BLaER1 treated with 17β-estradiol and CSF1 and Interleukin-3, amounts not matched to agents 10 nM and 100 nM (cell line): ENCODE data around the gene CBX8.
A peak's percentile ranks its signal among the peaks of the same experiment; 100 is the strongest.

Experiments
- H3K27ac ChIP-seq, 11 experiments: shearing (Covaris generic); formaldehyde crosslinking; 2 replicates each; pipeline ENCODE4 v1.8.1; 2022
- H3K27me3 ChIP-seq, 11 experiments: shearing (Covaris generic); formaldehyde crosslinking; 2 replicates each; pipeline ENCODE4 v1.8.1; 2022
- H3K36me3 ChIP-seq, 11 experiments: shearing (Covaris generic); formaldehyde crosslinking; 2 replicates each; pipeline ENCODE4 v1.8.1; 2022
- H3K4me1 ChIP-seq, 10 experiments: shearing (Covaris generic); formaldehyde crosslinking; 2 replicates each; pipeline ENCODE4 v1.8.1; 2022
- H3K4me2 ChIP-seq, 11 experiments: shearing (Covaris generic); formaldehyde crosslinking; 2 replicates each; pipeline ENCODE4 v1.8.1; 2022
- H3K4me3 ChIP-seq, 10 experiments: shearing (Covaris generic); formaldehyde crosslinking; 2 replicates each; pipeline ENCODE4 v1.8.1; 2022
- H3K9ac ChIP-seq, 11 experiments: shearing (Covaris generic); formaldehyde crosslinking; 2 replicates each; pipeline ENCODE4 v1.8.1; 2022
- H3K9me3 ChIP-seq, 11 experiments: shearing (Covaris generic); formaldehyde crosslinking; replicated peaks in 1 of 11; 2 replicates each; pipeline ENCODE4 v1.8.1; 2022
- H4K20me1 ChIP-seq, 11 experiments: shearing (Covaris generic); formaldehyde crosslinking; 2 replicates each; pipeline ENCODE4 v1.8.1; 2022
- Cebpa-rat ChIP-seq, 11 experiments: shearing (Covaris generic); IDR thresholded peaks; 2 replicates each; pipeline ENCODE4 v1.8.1; 2022

CBX8 gene

DNA sequence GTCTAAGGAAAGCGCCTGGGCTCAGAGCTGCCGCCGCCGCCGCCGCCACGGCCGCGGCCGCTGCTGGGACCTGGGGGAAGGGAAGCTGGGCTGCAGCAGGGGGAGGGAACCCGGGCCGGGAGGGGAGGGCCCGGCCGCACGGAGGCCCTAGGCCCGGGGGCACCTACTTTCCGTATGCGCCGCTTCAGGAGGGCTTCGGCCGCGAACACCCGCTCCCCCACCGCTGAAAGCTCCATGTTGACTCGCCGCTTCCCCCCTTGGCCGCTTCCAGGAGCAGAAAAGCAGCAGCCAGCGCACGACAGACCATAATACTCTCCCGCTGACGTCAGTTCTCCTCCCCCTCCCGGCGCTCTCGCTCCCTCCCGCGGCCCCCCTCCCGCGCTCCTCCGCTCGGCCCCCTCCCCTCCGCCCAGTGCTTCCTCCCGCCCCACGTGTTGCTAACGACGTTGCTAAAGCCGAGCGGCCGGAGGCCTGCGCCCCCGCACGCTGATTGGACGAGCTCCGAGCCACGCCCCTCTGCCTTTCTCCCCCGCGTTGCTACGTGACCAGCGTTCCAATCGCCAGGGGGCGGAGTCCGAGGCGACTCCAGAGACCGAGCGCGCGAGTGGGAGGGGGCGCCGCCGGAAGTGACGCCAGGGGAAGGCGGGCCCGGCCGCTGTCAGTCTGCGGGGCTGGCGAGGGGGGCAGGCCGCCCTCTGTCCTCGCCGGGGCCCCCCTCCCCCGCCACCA lies at the start of gene CBX8:
Gene CBX8 (minus strand): TSS at position 315 of the 729 bp plus-strand sequence. CDS start 79 bp downstream, at position 236.
- H3K4me1 ChIP-seq = peaks cover 43 to 64% (median 51%) of the 10 kb centered on the region in 10 experiments
- peak within 1 kb of the TSS; percentile 80 to 99 (median 94) for H3K4me2 ChIP-seq
- peaks cover 8 to 23% (median 16%) of the 10 kb centered on the region in 11 experiments; a peak in 21 of 22 replicates for H3K36me3 ChIP-seq
- no peaks in the 10 kb centered on the region for H3K9me3 ChIP-seq
- peak within 1 kb of the TSS; percentile 64 to 79 (median 75); a peak in 21 of 22 replicates for H3K27ac ChIP-seq
- peak within 1 kb of the TSS; percentile 76 to 87 (median 83) for H3K9ac ChIP-seq
- H4K20me1 ChIP-seq = peaks cover 11 to 85% (median 75%) of the 10 kb centered on the region in 11 experiments; a peak in 20 of 22 replicates
- TF ChIP-seq Cebpa-rat (IDR thresholded peaks at IDR 0.05) = no peak
- H3K4me3 ChIP-seq = peak within 1 kb of the TSS; percentile 67 to 87 (median 74)
- peaks cover 64 to 81% (median 72%) of the 10 kb centered on the region in 11 experiments for H3K27me3 ChIP-seq

DNA sequence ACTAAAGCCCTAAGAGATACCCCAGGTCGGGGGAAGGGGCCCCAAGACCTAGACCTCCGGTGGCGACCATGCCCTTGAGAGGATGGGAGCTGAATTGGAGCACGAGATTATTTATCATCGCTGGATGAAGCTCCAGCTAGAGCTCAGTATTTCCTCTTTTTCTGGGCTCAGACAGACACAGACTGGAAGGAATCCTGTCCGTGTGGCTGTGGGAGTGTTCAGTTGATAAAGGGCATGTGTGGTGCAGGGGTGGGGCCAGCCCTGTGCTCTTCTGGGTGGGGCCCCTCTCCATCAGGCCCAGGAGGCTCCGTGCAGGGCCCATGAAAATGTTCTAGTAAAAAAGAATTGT lies 48.7 kb upstream of the CBX8 start:
- H3K9ac ChIP-seq = peak overlapping the region in 5 of 11 experiments; percentile 37 to 71 (median 53); a peak in 8 of 22 replicates
- peak overlapping the region in 4 of 11 experiments; percentile 40 to 69 (median 59); a peak in 8 of 22 replicates for H3K27ac ChIP-seq
- peaks cover 44 to 57% (median 52%) of the 10 kb centered on the region in 10 experiments for H3K4me1 ChIP-seq
- peaks cover 0 to 3% (median 0%) of the 10 kb centered on the region in 11 experiments; a peak in 4 of 22 replicates for H3K9me3 ChIP-seq
- no peaks in the 10 kb centered on the region for H3K36me3 ChIP-seq
- H4K20me1 ChIP-seq = peaks cover 0 to 47% (median 44%) of the 10 kb centered on the region in 11 experiments; a peak in 18 of 22 replicates
- H3K27me3 ChIP-seq = peaks cover 63 to 93% (median 89%) of the 10 kb centered on the region in 11 experiments
- peak overlapping the region; percentile 35 to 96 (median 60); a peak in 21 of 22 replicates for H3K4me2 ChIP-seq
- TF ChIP-seq Cebpa-rat (IDR thresholded peaks at IDR 0.05) = no peak
- H3K4me3 ChIP-seq = peak overlapping the region in 4 of 10 experiments; percentile 37 to 50 (median 47); a peak in 5 of 20 replicates

- H3K4me2 ChIP-seq = peak overlapping the region; percentile 35 to 96 (median 60)
Observed at GRCh38 chr17:79844869-79845600, 48.2 kb upstream of the CBX8 start.

GRCh38 chr17:79843816-79844800 lies 47.2 kb upstream of the CBX8 start:
- H3K9ac ChIP-seq = peak overlapping the region in 9 of 11 experiments; percentile 38 to 76 (median 60); a peak in 18 of 22 replicates
- peaks cover 0 to 8% (median 0%) of the 10 kb centered on the region in 11 experiments; a peak in 4 of 22 replicates for H3K9me3 ChIP-seq
- peak overlapping the region in 2 of 11 experiments; percentile 42 to 67; a peak in 3 of 22 replicates for H3K27ac ChIP-seq
- no peaks in the 10 kb centered on the region for H3K36me3 ChIP-seq
- peaks cover 0 to 57% (median 52%) of the 10 kb centered on the region in 11 experiments; a peak in 18 of 22 replicates for H4K20me1 ChIP-seq
- TF ChIP-seq Cebpa-rat (IDR thresholded peaks at IDR 0.05) = no peak
- peak overlapping the region; percentile 82 to 96 (median 93) for H3K4me2 ChIP-seq
- peaks cover 52 to 67% (median 59%) of the 10 kb centered on the region in 10 experiments for H3K4me1 ChIP-seq
- H3K4me3 ChIP-seq = peak overlapping the region; percentile 44 to 69 (median 55)
- peaks cover 72 to 97% (median 96%) of the 10 kb centered on the region in 11 experiments for H3K27me3 ChIP-seq

More at GRCh38 chr17:79844869-79845600, 48.2 kb upstream of the CBX8 start:
- Histone ChIP-seq H3K27me3 (peaks cover 69 to 98% (median 95%) of the 10 kb centered on the region in 11 experiments), H4K20me1 (peaks cover 0 to 52% (median 50%) of the 10 kb centered on the region in 11 experiments; a peak in 18 of 22 replicates), H3K4me3 (peak overlapping the region in 6 of 10 experiments; percentile 27 to 50 (median 40); a peak in 9 of 20 replicates), H3K27ac (peak overlapping the region in 4 of 11 experiments; percentile 40 to 69 (median 59); a peak in 8 of 22 replicates), H3K9ac (peak overlapping the region in 5 of 11 experiments; percentile 37 to 71 (median 53); a peak in 8 of 22 replicates), H3K36me3 (no peaks in the 10 kb centered on the region), H3K9me3 (peaks cover 0 to 8% (median 0%) of the 10 kb centered on the region in 11 experiments; a peak in 4 of 22 replicates), H3K4me1 (peaks cover 49 to 62% (median 57%) of the 10 kb centered on the region in 10 experiments)
- TF ChIP-seq Cebpa-rat (IDR thresholded peaks at IDR 0.05) = no peak

DNA sequence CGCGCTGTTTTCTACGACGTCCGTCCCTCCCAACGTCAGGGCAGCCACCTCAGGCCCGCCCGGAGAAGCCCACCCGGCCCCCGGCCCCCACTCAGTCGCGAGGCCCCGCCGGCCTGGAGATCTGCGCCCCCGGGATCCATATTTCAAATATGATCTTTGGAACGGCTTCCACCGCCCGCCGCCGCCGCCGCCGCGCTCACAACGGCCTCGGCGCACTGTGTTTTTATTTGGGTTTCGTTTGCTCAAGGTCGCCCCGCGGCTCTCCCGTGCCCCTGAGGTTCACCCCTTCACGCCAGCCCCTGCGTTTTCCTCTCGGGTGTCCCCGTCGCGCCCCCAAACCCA lies 46.6 kb upstream of the CBX8 start:
- Histone ChIP-seq H3K4me1 (peaks cover 52 to 67% (median 59%) of the 10 kb centered on the region in 10 experiments), H3K9me3 (peaks cover 0 to 8% (median 0%) of the 10 kb centered on the region in 11 experiments; a peak in 4 of 22 replicates), H3K9ac (peak overlapping the region in 9 of 11 experiments; percentile 38 to 76 (median 60); a peak in 18 of 22 replicates), H3K27me3 (peaks cover 70 to 90% (median 89%) of the 10 kb centered on the region in 11 experiments), H3K4me3 (peak overlapping the region; percentile 44 to 69 (median 55)), H3K27ac (peak overlapping the region in 2 of 11 experiments; percentile 42 to 67; a peak in 2 of 22 replicates), H3K4me2 (peak overlapping the region; percentile 82 to 96 (median 93)), H3K36me3 (peaks cover 0 to under 1% (median 0%) of the 10 kb centered on the region in 11 experiments; a peak in 3 of 22 replicates), H4K20me1 (peaks cover 0 to 61% (median 54%) of the 10 kb centered on the region in 11 experiments; a peak in 19 of 22 replicates)
- TF ChIP-seq Cebpa-rat (IDR thresholded peaks at IDR 0.05) = no peak

DNA sequence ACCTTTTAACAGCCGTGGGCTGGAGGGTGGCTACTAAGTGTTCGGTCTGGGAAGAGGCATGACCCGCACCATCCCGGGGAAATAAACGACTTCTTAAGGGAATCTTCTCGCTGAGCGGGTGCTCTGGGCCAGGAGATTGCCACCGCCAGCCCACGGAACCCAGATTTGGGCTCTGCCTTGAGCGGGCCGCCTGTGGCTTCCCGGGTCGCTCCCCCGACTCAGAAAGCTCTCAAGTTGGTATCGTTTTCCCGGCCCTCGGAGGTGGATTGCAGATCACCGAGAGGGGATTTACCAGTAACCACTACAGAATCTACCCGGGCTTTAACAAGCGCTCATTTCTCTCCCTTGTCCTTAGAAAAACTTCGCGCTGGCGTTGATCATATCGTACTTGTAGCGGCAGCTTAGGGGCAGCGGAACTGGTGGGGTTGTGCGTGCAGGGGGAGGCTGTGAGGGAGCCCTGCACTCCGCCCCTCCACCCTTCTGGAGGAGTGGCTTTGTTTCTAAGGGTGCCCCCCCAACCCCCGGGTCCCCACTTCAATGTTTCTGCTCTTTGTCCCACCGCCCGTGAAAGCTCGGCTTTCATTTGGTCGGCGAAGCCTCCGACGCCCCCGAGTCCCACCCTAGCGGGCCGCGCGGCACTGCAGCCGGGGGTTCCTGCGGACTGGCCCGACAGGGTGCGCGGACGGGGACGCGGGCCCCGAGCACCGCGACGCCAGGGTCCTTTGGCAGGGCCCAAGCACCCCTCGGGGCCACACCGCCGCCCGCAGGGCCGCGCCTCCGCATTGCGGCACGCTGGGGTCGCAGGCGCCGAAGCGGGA lies 46.0 kb upstream of the CBX8 start:
- Histone ChIP-seq H3K4me3 (peak overlapping the region; percentile 44 to 69 (median 55)), H3K27ac (peak overlapping the region in 2 of 11 experiments; percentile 42 to 67; a peak in 2 of 22 replicates), H4K20me1 (peaks cover 5 to 67% (median 59%) of the 10 kb centered on the region in 11 experiments; a peak in 21 of 22 replicates), H3K4me1 (peaks cover 52 to 69% (median 59%) of the 10 kb centered on the region in 10 experiments), H3K27me3 (peaks cover 65 to 84% (median 84%) of the 10 kb centered on the region in 11 experiments), H3K9me3 (peaks cover 0 to 8% (median 0%) of the 10 kb centered on the region in 11 experiments; a peak in 4 of 22 replicates), H3K36me3 (peaks cover 0 to 6% (median 2%) of the 10 kb centered on the region in 11 experiments; a peak in 10 of 22 replicates), H3K4me2 (peak overlapping the region; percentile 82 to 96 (median 93)), H3K9ac (peak overlapping the region in 8 of 11 experiments; percentile 47 to 76 (median 61); a peak in 13 of 22 replicates)
- TF ChIP-seq Cebpa-rat (IDR thresholded peaks at IDR 0.05) = no peak
